Heart left ventricle (tissue), 16 donors: ENCODE measurements around the gene MRPL58. TPM values are rescaled to one million over a fixed set of nuclear protein-coding genes. Genes with fewer than 3 reads are reported as not detected.

Source experiments
- ATAC-seq, 4 donors: fragments of 200-7000 bp; cut with Tn5 transposase; one replicate each; pipeline ENCODE4 v1.9.1; 2020 to 2022; ENCODE audit warnings: moderate library complexity in 4 of 4, mild to moderate bottlenecking in 3 of 4, moderate number of reproducible peaks in 1 of 4
- DNase-seq, 5 donors: peaks; one replicate each; pipeline ENCODE4 v3.0.0-alpha.2; 2020
- H3K27ac ChIP-seq, 12 donors: fragments of 200-600 bp; sonication (generic) in 4 of 12; one replicate each; pipeline versions ENCODE4 v1.5.0 to v1.8.0; 2016 to 2022; ENCODE audit warnings: mild to moderate bottlenecking in 2 of 12
- H3K27me3 ChIP-seq, 9 donors: fragments of 200-600 bp; sonication (generic) in 2 of 9; one replicate each; pipeline versions ENCODE4 v1.5.1 to v1.8.0; 2016 to 2022; ENCODE audit warnings: mild to moderate bottlenecking in 3 of 9
- H3K36me3 ChIP-seq, 9 donors: fragments of 200-600 bp; sonication (generic) in 2 of 9; one replicate each; pipeline versions ENCODE4 v1.5.0 to v1.8.0; 2018 to 2022; ENCODE audit warnings: mild to moderate bottlenecking in 2 of 9
- H3K4me1 ChIP-seq, 12 donors: fragments of 200-600 bp; sonication (generic) in 4 of 12; one replicate each; pipeline versions ENCODE4 v1.5.0 to v1.8.0; 2016 to 2022; ENCODE audit warnings: mild to moderate bottlenecking in 3 of 12
- H3K4me3 ChIP-seq, 12 donors: fragments of 200-600 bp; sonication (generic) in 4 of 12; one replicate each; pipeline versions ENCODE4 v1.5.0 to v1.8.0; 2017 to 2022; ENCODE audit warnings: mild to moderate bottlenecking in 9 of 12, moderate library complexity in 4 of 12
- H3K9me3 ChIP-seq, 12 donors: fragments of 200-600 bp; sonication (generic) in 4 of 12; one replicate each; pipeline versions ENCODE4 v1.5.0 to v1.8.0; 2016 to 2022; ENCODE audit warnings: mild to moderate bottlenecking in 1 of 12
- CTCF ChIP-seq, 12 donors: fragments of 200-600 bp; sonication (generic) in 4 of 12; IDR thresholded peaks; one replicate each; pipeline versions ENCODE4 v1.5.0 to v1.8.0; 2018 to 2022; ENCODE audit warnings: antibody characterized with exemption in 12 of 12, mild to moderate bottlenecking in 5 of 12
- POLR2A ChIP-seq, 2 donors: fragments of 450-650 bp; IDR thresholded peaks; one replicate each; pipeline ENCODE4 v1.6.1; 2017; ENCODE audit warnings: antibody characterized with exemption in 2 of 2, mild to moderate bottlenecking in 2 of 2, moderate library complexity in 2 of 2
- WGBS, 4 donors: extraction: QIAGEN DNeasy Blood & Tissue Kit in 2 of 4; methylation state at CpG; one replicate each; pipeline versions ENCODE4 v1.1.5 to v1.1.7; 2013 to 2018; 5-methylcytosine and 5-hydroxymethylcytosine counted together
- intact Hi-C, 10 donors: fragments of 100-400 bp; cut with DNase I; formaldehyde crosslinking; loops; one replicate each; pipeline versions ENCODE4 v1.11.1 to v1.14.2; 2022
- polyA plus RNA-seq, 2 donors: library from polyadenylated mRNA; stranded (reverse); fragments of 200-250 nt; gene quantifications; one replicate each; pipeline ENCODE4 v1.2.3, GENCODE V29; 2013
- total RNA-seq, 9 donors: library from RNA; depleted of rRNA in 2 of 9; stranded (reverse); fragments of >200 nt in 2 of 9; fragmentation: NEBNext Ultra II Directional in 3 of 9; extraction: Animal tissue kit (Norgen Biotek cat#: 25700) in 3 of 9; gene quantifications; one replicate each; pipeline versions ENCODE4 v1.1.0 to v1.2.4, GENCODE V29; 2016 to 2023
- donor health status: ischemic (EF 13 %, LVEDD 7.1; RV severe dilation, severe dysfunction).
- donor health status: healthy with polysubstance abuse.
- donor health status: DM: no; HTN: yes; CAD: no.
- donor health status: DM: no; HTN: no; CAD: no.
- donor health status: ischemic (EF 25% LVEDD 6.9; RV normal size, moderate dysfunction).
- donor health status: ischemic (EF 25% LVEDD 5.7; RV mildly dilated, moderate dysfunction).
- donor health status: healthy.
- donor health status: DM: yes; HTN: yes; CAD: no.
- donor health status: ischemic (EF 35%, LVEDD 5.7; RV mildly dilated, moderate dysfunction).
- donor health status: nonischemic (EF 11% LVEDD 7.7; RV severe dilation, severe dysfunction).
- donor health status: DM: yes; HTN: yes; CAD: no.
- donor health status: PGD.
- donor health status: ischemic (EF 29% LVEDD 5.4; RV normal size, mild dysfunction).
- donor health status: nonischemic (EF 23%, LVEDD 6.1; RV moderate dilation, normal function).

MRPL58 gene
- total and polyA plus RNA-seq, 11 donors: 41.0 to 93.8 (median 60.9) TPM

GRCh38 chr17:74972973-74973328, 39.5 kb upstream of the MRPL58 start:
- 12 to 21% (median 16%) methylated on average over 17 of the region's 17 CpGs for WGBS, 4 donors
- H3K4me1 ChIP-seq: peaks cover 0 to 26% (median 12%) of the 10 kb centered on the region in 12 donors
- intact Hi-C loops: loop anchor here in 1 of 10 donors (10.0 kb wide), 1 partner anchor 62 kb away; no protein-coding TSS in a partner anchor
- no peak for ATAC-seq
- no peak for TF ChIP-seq CTCF (IDR thresholded peaks at IDR 0.05)
- TF ChIP-seq POLR2A (IDR thresholded peaks at IDR 0.05): no peak
- no peaks in the 10 kb centered on the region for H3K36me3 ChIP-seq
- DNase-seq: peak in 1 of 5 donors; percentile 21
- peak overlapping the region in 2 of 12 donors; percentile 68 to 81 for H3K27ac ChIP-seq
- H3K4me3 ChIP-seq: peak overlapping the region; percentile 69 to 95 (median 76)
- no peaks in the 10 kb centered on the region for H3K9me3 ChIP-seq
- H3K27me3 ChIP-seq: peaks cover 0 to 25% (median 0%) of the 10 kb centered on the region in 9 donors

GRCh38 chr17:74975943-74976342, 36.5 kb upstream of the MRPL58 start:
- WGBS, 4 donors: 80 to 88% (median 83%) methylated on average over 4 of the region's 4 CpGs
- intact Hi-C loops: loop anchor here in 2 of 10 donors (5.0 to 10.0 kb wide), 2 partner anchors 36 to 59 kb away; partner anchors contain the start of gene MRPL58 (in 1 of the 2)
- H3K4me1 ChIP-seq: peaks cover 0 to 22% (median 12%) of the 10 kb centered on the region in 12 donors
- no peak for TF ChIP-seq POLR2A (IDR thresholded peaks at IDR 0.05)
- no peak for TF ChIP-seq CTCF (IDR thresholded peaks at IDR 0.05)
- peaks cover 0 to 26% (median 0%) of the 10 kb centered on the region in 9 donors for H3K27me3 ChIP-seq
- no peak for ATAC-seq
- DNase-seq: peak in 1 of 5 donors; percentile 4
- no peaks in the 10 kb centered on the region for H3K36me3 ChIP-seq
- H3K4me3 ChIP-seq: no peak overlapping the region
- H3K27ac ChIP-seq: no peak overlapping the region
- no peaks in the 10 kb centered on the region for H3K9me3 ChIP-seq

GRCh38 chr17:74977802-74978201, 34.7 kb upstream of the MRPL58 start:
- Histone ChIP-seq H3K4me3 (no peak overlapping the region), H3K27ac (no peak overlapping the region), H3K36me3 (no peaks in the 10 kb centered on the region), H3K27me3 (peaks cover 0 to 22% (median 0%) of the 10 kb centered on the region in 9 donors), H3K4me1 (peaks cover 3 to 23% (median 14%) of the 10 kb centered on the region in 12 donors), H3K9me3 (no peaks in the 10 kb centered on the region)
- intact Hi-C loops: loop anchor here in 2 of 10 donors (5.0 to 10.0 kb wide), 2 partner anchors 34 to 57 kb away; partner anchors contain the start of gene MRPL58 (in 1 of the 2)
- TF ChIP-seq CTCF (IDR thresholded peaks at IDR 0.05) (no peak), POLR2A (IDR thresholded peaks at IDR 0.05) (no peak)
- DNase-seq: peak in 1 of 5 donors; percentile 3
- no peak for ATAC-seq
- 86 to 95% (median 91%) methylated on average over 3 of the region's 3 CpGs for WGBS, 4 donors

GRCh38 chr17:74978240-74978639, 34.2 kb upstream of the MRPL58 start:
- Histone ChIP-seq H3K4me1 (peaks cover 3 to 21% (median 16%) of the 10 kb centered on the region in 12 donors), H3K27ac (no peak overlapping the region), H3K9me3 (no peaks in the 10 kb centered on the region), H3K36me3 (no peaks in the 10 kb centered on the region), H3K4me3 (no peak overlapping the region), H3K27me3 (peaks cover 0 to 19% (median 0%) of the 10 kb centered on the region in 9 donors)
- DNase-seq: peak in 1 of 5 donors; percentile 14
- no peak for ATAC-seq
- WGBS, 4 donors: 79 to 85% (median 82%) methylated on average over 3 of the region's 3 CpGs
- TF ChIP-seq POLR2A (IDR thresholded peaks at IDR 0.05): no peak
- no peak for TF ChIP-seq CTCF (IDR thresholded peaks at IDR 0.05)
- intact Hi-C loops: loop anchor here in 2 of 10 donors (5.0 to 10.0 kb wide), 2 partner anchors 34 to 57 kb away; partner anchors contain the start of gene MRPL58 (in 1 of the 2)
